SK-N-SH treated with all-trans-retinoic acid at 6 μM for 48 hours (cell line): Measurements from ENCODE around the gene INTS3.

Experiments
- RARB ChIP-seq: fragments of 250-450 bp; sonication (Bioruptor Pico); IDR thresholded peaks from 2 replicates; pipeline ENCODE4 v1.8.0; 2021; ENCODE audit warnings: mild to moderate bottlenecking, moderate library complexity
- ZC3H10 ChIP-seq: fragments of 250-450 bp; sonication (Bioruptor Pico); IDR thresholded peaks from 2 replicates; pipeline ENCODE4 v1.5.1; 2021; ENCODE audit warnings: mild to moderate bottlenecking, moderate library complexity

- TF ChIP-seq RARB (CRISPR knock-in tag) (no peak), ZC3H10 (CRISPR knock-in tag) (no peak)
Measured at GRCh38 chr1:153748903-153749302, 21.1 kb downstream of the INTS3 start.
